Measurements from ENCODE around the gene DDX41.
A peak's percentile ranks its signal among the peaks of the same experiment; 100 is the strongest.

Gene DDX41

DNA sequence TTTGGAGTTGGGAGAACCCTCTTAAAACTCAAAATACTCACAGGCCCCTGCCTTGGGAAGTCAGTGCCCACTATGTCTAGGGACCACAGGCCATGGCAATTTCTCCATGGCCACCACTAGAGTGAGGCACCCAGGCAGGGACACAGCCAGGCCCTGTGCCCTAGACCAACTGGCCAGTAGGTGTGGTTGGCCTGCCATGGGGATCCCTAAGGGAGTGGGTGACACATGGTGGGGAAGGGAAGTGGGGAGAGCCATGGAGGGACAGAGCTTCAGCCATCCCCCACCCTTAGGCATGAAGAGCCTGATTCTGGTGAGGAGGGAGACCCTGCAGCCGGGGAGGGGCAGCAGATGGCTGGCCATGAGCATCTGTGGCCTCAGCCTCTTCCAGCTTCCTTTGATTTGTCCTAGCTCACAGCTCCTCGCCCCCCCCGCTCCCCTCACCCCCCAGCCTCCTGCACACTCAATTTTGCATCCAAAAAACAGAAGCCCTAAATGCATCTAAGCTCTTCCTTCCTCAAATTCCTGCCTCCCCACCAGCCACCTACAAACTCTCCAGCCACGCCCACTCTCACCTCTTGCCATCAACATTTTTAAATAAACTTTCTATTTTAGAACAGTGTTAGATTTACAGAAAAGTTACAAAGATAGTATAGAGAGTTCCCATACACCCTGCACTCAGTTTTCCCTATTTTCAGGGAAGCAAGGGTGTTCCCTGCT, 41.8 kb downstream of the DDX41 start:
- TF ChIP-seq, protein P1, sequence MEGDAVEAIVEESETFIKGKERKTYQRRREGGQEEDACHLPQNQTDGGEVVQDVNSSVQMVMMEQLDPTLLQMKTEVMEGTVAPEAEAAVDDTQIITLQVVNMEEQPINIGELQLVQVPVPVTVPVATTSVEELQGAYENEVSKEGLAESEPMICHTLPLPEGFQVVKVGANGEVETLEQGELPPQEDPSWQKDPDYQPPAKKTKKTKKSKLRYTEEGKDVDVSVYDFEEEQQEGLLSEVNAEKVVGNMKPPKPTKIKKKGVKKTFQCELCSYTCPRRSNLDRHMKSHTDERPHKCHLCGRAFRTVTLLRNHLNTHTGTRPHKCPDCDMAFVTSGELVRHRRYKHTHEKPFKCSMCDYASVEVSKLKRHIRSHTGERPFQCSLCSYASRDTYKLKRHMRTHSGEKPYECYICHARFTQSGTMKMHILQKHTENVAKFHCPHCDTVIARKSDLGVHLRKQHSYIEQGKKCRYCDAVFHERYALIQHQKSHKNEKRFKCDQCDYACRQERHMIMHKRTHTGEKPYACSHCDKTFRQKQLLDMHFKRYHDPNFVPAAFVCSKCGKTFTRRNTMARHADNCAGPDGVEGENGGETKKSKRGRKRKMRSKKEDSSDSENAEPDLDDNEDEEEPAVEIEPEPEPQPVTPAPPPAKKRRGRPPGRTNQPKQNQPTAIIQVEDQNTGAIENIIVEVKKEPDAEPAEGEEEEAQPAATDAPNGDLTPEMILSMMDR (IDR thresholded peaks at IDR 0.05; ENCODE audit: extremely low read depth, insufficient read depth, missing control alignments): no peak
- DNase-seq (ENCODE audit: low spot score): no peak
- in situ Hi-C loops (cut with MboI; ENCODE audit: low pct_unique_long_range_greater_than_20kb, low sequenced_read_pairs, unreplicated experiment): no loop called here

DNA sequence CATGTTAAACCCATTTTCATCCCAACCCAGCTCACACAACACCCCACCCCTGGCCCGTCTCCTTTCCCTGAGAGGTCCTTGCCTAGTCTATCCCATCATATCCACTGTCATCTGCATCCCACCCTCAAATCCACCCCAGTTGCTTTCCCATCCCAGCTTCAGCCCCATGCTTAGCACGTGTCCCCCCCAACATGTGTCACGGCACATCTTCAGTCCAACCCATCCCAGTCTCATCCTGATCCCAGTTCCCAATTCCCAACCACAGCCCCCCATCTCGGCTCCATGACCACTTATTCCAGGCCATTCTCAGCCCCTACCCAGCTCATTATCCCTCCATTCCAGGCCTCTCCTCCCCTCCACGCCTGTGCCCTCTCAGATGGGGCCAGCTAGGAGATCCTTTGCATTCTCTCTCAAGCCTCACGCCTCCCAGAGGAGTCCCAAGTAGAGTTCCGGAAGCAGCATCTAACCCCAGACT, 42.7 kb downstream of the DDX41 start:
- in situ Hi-C loops (cut with MboI; ENCODE audit: low pct_unique_long_range_greater_than_20kb, low sequenced_read_pairs, unreplicated experiment): no loop called here
- TF ChIP-seq, protein P1 (IDR thresholded peaks at IDR 0.05; ENCODE audit: extremely low read depth, insufficient read depth, missing control alignments): no peak
- DNase-seq (ENCODE audit: low spot score): peak; percentile 27

DNA sequence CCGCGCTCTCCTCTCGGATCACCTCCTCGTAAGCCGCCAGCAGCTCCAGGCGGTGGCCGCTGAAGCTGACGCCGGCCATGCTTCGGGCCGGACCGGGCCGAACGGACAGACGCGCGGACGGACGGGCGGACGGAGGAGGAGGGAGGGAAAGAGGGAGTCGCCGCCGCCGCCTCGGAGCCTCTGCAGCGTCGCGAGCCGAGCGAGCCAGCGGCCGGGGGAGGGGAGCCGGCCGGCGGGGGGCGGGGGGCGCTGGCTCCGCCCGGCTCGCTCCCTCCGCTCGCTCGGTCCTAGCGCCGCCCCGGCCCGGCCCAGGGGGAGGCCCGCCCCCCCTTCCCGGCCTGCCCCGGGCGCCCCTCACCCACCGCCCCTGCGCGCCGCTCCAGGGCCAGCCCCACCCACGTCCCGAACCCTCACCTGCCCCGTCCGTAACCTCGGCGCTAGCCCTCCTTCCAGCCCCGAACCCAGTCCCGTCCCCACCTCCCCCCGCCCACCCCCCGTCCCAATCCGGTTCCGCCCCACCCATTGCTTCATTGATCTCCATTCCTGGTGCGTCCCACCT, 43.2 kb downstream of the DDX41 start, which contains the start of gene DBN1:
DBN1 (minus strand) TSS at position 192 of the 559 bp plus-strand sequence; CDS start at position 79, 113 bp downstream.
- DNase-seq (ENCODE audit: low spot score): peak; percentile 96
- TF ChIP-seq, protein P1 (IDR thresholded peaks at IDR 0.05; ENCODE audit: extremely low read depth, insufficient read depth, missing control alignments): no peak
- in situ Hi-C loops (cut with MboI; ENCODE audit: low pct_unique_long_range_greater_than_20kb, low sequenced_read_pairs, unreplicated experiment): no loop called here

DNA sequence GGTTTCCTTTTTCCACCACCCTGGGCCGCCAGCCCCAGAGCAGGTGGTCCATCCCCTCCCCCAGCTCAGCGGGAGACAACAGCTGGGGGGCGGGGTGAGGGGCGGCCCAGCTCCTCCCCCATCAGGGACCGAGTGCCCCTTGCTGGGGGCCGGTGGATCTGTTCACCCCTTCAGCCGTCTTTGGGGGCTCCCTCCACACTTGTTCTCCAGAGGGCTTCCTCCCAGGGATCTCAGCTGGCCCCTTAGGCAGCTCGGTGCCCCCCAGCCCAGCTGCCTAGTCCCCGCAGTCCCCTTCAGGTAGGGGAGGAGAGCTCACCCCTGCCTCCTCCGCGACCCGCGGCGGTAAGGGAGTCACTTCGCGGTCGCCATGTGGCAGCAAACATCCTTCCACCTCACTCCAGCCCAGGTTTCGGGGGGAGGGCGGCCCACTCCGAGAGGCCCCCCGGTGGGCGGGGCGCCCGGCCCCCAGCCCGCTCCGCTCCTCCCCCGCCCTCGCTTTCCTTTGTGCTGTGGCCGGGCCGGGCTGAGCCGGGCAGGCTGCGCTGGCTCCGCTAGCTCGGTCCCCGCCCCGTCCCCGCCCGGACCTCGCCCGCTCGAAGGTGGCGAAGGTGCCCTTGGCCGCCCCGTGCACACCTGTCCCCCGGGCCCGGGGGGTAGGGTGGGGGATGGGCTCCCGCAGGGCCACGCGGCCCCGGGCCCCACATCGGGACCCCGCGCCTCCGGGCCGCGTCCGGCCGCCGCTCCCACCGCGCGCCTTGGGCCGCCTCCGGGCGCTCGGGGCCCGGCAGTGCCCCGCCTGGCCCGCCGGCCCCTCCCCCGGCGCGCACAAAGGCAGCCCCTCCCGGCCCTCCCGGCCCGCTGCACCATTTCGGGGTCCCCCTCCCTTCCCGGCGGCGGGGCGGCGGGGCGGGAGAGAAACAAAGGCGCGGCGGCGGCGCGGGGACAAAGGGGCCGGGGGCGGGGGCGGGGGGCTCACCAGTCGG, 44.0 kb downstream of the DDX41 start:
- in situ Hi-C loops (cut with MboI; ENCODE audit: low pct_unique_long_range_greater_than_20kb, low sequenced_read_pairs, unreplicated experiment): no loop called here
- peak; percentile 95 for DNase-seq (ENCODE audit: low spot score)
- TF ChIP-seq, protein P1 (IDR thresholded peaks at IDR 0.05; ENCODE audit: extremely low read depth, insufficient read depth, missing control alignments): no peak

DNA sequence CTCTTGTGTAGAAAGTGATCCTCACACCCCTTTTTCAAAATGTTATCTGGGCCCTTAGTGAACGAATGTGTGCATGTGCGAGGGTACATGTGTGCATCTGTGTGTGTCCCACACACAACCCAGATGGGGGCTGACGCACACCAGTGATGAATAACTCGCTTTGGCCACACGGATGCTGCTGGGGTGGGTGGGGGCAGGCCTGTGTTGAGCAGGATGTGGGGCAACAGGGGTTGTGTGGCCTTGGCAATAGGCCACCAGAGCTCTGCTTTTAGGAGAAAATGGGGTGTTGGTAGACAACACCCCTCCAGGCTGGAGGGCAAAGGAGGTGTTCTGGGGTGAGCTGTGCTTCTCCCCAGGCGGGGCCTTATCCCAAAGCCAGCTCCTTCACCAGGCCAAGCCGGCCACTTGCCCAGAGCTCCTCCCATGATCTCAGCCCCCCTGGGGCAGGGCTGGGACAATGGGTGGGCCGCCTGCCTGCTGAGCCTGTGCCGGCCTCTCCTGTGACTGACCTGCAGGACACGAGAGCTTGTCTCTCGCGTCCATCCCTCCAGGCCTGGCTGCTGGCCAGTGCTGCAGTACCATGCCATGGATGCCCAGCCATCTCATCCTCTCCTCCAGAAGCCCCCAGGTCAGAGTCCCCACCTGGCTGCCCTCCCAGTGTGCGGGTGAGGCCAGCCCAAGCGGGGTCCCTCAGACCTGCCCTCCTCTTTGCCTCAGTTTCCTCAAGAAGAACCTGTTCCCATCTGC, 45.0 kb downstream of the DDX41 start:
- TF ChIP-seq, protein P1 (IDR thresholded peaks at IDR 0.05; ENCODE audit: extremely low read depth, insufficient read depth, missing control alignments): no peak
- peak; percentile 33 for DNase-seq (ENCODE audit: low spot score)
- in situ Hi-C loops (cut with MboI; ENCODE audit: low pct_unique_long_range_greater_than_20kb, low sequenced_read_pairs, unreplicated experiment): no loop called here

Data from GM13977 (cell line).